Measurements from ENCODE around the gene SH3BP4. TPM values are rescaled to one million over a fixed set of nuclear protein-coding genes. Genes with fewer than 3 reads are reported as not detected.

SH3BP4 gene
- total RNA-seq, 1 experiment from 2014 or later, result 93.8 TPM

GRCh38 chr2:235021752-235022151 lies 69.9 kb downstream of the SH3BP4 start:
- no peak overlapping the region for H3K23ac ChIP-seq (ENCODE audit: insufficient read length, low read depth, low read length)
- H3K36me3 Mint-ChIP-seq (ENCODE audit: insufficient read depth in 1 of 3, low read depth in 3 of 3), result peaks cover under 1 to 36% (median 36%) of the 10 kb centered on the region in 3 experiments; a peak in 5 of 7 replicates
- no peaks in the 10 kb centered on the region for H3K27me3 ChIP-seq (ENCODE audit: insufficient read depth, low read length)
- peaks cover 29 to 33% of the 10 kb centered on the region in 2 experiments for H3K4me1 Mint-ChIP-seq
- H3K9ac ChIP-seq (ENCODE audit: extremely low read depth, insufficient read length, low read length), result no peak overlapping the region
- H3K4me3 Mint-ChIP-seq, result no peak overlapping the region
- H4K91ac ChIP-seq (ENCODE audit: insufficient read length, low read depth, low read length), result no peak overlapping the region
- no peak overlapping the region for H2BK15ac ChIP-seq (ENCODE audit: low read depth, low read length)
- no peaks in the 10 kb centered on the region; a peak in 1 of 5 replicates for H3K9me3 Mint-ChIP-seq
- no peak overlapping the region for H2AK5ac ChIP-seq (ENCODE audit: insufficient read length, low read length)
- no peak overlapping the region for H2BK12ac ChIP-seq (ENCODE audit: insufficient read length, low read depth, low read length)
- no peak overlapping the region for H3T11ph ChIP-seq (ENCODE audit: low read length)
- peaks cover 2% of the 10 kb centered on the region; the same call in 1 of the 2 replicates for H3K79me2 ChIP-seq (ENCODE audit: insufficient read depth, low read length)
- H4K20me1 ChIP-seq (ENCODE audit: control insufficient read depth, insufficient read depth, insufficient read length), result no peaks in the 10 kb centered on the region
- WGBS (ENCODE audit: extremely low coverage, insufficient read length, low lambda C conversion rate), result no CpG with 5 or more reads among the region's 2 CpGs
- no peak overlapping the region for H3K27ac Mint-ChIP-seq
- peaks cover 4% of the 10 kb centered on the region; the same call in 1 of the 2 replicates for H3K4me1 ChIP-seq (ENCODE audit: insufficient read depth, low read length)
- no peak overlapping the region for H4K5ac ChIP-seq (ENCODE audit: insufficient read length, low read depth, low read length)
- H2BK120ac ChIP-seq (ENCODE audit: low read depth, low read length, poor library complexity, severe bottlenecking), result no peak overlapping the region
- no peak overlapping the region for H3K14ac ChIP-seq (ENCODE audit: insufficient read depth, low read length)
- H2BK20ac ChIP-seq (ENCODE audit: low read depth, low read length, poor library complexity, severe bottlenecking), result no peak overlapping the region
- no peak overlapping the region for H2AFZ ChIP-seq (ENCODE audit: low read length)
- no peak overlapping the region for H3K56ac ChIP-seq (ENCODE audit: insufficient read length, low read depth, low read length)
- no peak overlapping the region for H3K4ac ChIP-seq (ENCODE audit: low read depth, low read length)
- no peak overlapping the region for H3K4me2 ChIP-seq (ENCODE audit: insufficient read depth, insufficient read length, low read length)
- H3K27ac ChIP-seq (ENCODE audit: insufficient read length, low read depth, low read length), result no peak overlapping the region
- H3K23me2 ChIP-seq (ENCODE audit: insufficient read length, low read depth, low read length, poor library complexity, severe bottlenecking), result no peaks in the 10 kb centered on the region
- H4K8ac ChIP-seq (replicated peaks; ENCODE audit: insufficient read length, low read depth, low read length), result no peak overlapping the region
- no peak for TF ChIP-seq CTCF (conservative IDR thresholded peaks at IDR 0.05)
- no peaks in the 10 kb centered on the region for H3K9me3 ChIP-seq (ENCODE audit: control insufficient read depth, low read depth, low read length)
- no peaks in the 10 kb centered on the region for H3K27me3 Mint-ChIP-seq (ENCODE audit: low read depth)
- H3K79me1 ChIP-seq (ENCODE audit: insufficient read depth, low read depth, low read length, poor library complexity, severe bottlenecking), result no peaks in the 10 kb centered on the region
- no peak for DNase-seq
- no peak overlapping the region for H3K18ac ChIP-seq (ENCODE audit: insufficient read length, low read depth, low read length)
- no peak overlapping the region for H2BK5ac ChIP-seq (ENCODE audit: insufficient read length, low read length)
